ENCODE data around the gene MYOM1.
"Not testable (repeated sequence)": the region's sequence is repeated elsewhere in the genome, so short reads cannot be mapped to it uniquely, and the experiment has no call there.

Gene MYOM1

DNA sequence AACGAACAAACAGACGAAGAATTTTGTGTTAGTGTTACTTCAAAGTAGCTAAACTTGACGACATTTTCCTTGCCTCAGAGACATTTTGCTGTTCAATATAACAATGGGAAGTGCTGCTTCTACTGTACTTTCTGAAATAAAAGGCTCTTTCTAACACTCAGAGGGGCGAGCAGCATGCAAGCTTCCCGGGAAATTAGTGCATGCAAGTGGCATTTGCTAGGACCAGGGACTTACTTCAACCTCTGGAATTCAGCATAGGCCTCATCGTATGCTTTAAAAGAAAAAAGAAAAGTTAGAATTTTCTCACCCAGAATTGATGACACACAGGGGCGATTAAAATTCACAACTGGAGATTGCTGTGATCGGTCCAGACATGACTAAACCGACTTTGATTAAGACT, 144.3 kb downstream of the MYOM1 start:
- no peak for DNase-seq

DNA sequence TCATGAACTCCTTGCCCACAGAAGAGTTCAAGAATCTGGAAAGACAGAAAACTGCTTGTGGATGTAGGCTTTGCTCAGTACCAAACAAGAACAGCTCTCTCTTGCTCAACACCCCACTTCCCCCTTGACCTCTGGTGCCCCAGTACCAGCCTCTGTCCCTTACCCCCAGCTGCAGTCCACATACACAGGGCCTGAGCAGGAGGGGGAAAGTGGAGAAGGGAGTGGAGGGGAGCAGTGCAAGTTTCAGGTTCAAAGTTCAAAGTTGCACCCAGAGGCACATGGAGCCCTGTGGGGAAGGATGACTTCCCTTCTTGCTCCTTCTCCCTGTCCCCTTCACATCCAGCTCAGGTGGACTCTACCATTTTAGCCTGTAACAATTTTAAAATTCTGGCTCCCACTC, 145.7 kb downstream of the MYOM1 start:
- DNase-seq: no peak

DNA sequence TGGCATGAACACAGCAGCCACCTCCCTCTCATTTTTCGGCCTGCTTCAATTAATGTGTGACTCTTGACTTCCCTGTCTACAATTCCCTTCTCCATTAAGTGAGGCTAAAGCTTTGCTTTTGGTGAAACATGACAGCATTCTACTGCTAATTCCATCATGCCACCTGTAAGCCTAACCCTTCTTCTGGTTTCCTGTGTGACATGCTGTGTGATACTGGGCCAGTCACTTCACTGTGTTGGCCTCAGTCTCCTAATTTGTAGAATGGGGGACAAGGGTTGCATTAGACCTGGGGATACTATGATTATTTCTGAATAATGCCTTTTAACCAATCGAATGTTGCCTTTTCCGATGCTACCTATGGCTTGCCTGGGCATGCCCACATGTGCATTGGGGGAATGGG, 146.4 kb downstream of the MYOM1 start:
- DNase-seq: not testable (repeated sequence)

DNA sequence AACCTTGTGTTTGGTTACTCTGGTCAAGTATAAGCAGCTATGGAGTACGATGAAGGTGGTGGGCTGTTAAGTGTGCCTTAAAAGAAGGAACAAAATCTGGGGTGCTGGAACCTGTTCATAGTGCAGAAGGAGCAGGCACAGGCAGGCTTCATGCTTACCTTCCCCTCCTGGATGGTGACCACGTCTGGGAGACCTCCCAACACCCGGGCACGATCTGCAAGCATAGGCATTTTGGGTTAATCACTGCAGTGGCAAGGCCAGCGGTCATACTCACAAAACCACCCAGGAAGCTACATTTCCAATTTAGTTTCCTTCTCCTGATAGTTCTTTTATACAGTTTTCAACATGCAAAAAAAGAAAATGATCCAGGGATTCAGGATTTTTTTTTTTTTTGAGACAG, 148.1 kb downstream of the MYOM1 start:
- no peak for DNase-seq

GRCh38 chr18:3069671-3070433, 149.9 kb downstream of the MYOM1 start:
- DNase-seq: no peak

GRCh38 chr18:3067722-3068121, 152.0 kb downstream of the MYOM1 start:
- no peak for DNase-seq

DNA sequence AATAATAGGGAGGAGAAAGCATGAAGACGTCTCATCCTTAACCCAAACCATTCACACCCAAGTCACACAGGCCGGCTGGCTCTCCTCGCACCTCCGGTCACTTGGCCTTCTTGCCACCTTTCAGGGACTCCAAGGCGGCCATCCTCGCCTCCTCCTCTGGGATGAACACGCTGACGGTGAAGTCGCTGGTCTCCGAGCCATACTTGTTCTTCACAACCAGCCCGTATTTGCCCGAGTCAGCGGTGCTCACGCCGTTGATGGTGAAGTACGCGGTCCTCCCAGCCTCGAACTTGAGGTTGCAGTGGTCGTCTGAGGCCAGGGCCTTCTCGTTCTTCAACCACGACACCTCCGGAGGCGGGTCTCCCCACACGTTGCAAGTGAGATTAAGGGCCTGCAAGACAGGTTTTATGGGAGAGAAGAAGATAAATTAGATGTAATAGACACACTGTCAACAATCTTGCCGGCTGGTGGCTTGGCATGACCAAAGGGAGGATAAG, 152.6 kb downstream of the MYOM1 start:
- DNase-seq: no peak

DNA sequence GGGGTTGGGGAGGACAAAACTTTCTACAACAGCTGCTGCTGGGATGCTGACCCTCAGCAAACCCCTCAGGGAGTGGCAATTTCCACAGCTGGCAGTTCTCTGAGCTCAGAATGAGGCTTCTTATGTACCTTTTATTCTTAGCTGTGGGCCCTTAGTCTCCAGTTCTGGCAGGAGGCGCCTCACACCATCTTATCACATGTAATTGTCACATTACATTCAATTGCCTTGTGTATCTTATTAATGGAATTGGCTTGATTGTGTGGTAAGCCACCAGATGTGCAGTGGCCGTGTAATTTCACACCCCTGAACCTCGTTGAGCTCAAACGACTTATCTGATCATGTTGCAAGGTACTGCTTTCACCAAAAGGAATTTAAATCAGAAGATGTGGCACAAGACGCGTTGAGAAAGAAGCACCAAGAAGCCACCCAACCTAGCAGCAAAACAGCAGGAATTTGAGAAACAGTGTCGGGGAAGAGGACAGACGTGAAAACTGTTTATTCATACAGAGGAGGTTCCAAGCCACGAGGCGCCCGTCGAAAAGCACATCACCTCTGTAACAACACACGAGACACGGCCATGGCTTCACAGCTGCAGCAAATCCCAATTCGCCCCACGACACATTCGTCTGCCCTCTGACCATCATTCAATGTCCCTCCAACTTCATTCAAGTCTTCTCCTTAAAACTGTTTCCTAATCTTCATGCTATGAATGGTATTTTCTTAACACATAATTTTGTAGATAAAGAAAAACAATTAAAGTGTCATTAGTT, 153.2 kb downstream of the MYOM1 start:
- DNase-seq: no peak

- not testable (repeated sequence) for DNase-seq
These were observed 156.0 kb downstream of the MYOM1 start for GRCh38 chr18:3063766-3064165.

DNA sequence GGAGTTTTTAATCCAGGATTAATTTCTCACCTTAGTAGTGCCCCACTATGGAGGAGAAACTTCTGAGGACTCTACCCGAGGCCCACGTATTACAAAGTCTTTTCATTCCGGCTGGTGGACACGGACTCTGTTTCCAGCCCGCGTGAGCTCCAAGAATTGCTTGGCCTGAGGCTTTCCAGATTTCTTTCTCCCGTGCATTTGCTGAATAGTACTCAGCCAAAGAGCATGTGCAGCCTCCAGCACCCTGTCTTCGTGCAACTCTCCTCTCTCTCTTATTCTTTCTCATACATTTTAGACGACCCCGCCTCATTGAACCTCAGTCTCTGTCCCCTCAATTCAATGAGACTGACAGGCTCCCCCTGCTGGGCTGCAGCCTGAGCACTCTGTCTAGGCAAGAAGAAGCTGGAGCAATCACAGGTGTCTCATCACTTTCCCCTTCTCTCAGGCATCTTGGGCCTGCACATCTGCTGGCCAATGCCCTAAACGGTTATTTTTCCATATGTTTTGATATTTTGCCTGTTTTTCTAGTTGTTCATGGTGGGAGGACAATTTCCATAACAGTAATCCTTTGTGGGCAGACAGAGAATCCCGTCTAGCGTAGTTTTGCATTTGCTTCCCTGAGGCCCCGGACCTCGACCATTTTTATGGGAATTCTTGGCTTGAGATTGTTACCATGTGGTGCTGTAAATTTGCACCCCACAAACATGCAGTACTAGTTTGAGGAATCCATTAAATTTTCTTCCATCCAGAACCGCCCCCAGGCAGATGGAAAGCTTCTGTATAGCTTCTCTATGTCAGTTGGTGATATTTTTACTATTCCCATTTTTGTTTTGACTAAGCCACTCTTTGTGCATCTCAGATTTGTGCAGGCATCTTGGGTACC, 156.7 kb downstream of the MYOM1 start:
- no peak for DNase-seq

DNA sequence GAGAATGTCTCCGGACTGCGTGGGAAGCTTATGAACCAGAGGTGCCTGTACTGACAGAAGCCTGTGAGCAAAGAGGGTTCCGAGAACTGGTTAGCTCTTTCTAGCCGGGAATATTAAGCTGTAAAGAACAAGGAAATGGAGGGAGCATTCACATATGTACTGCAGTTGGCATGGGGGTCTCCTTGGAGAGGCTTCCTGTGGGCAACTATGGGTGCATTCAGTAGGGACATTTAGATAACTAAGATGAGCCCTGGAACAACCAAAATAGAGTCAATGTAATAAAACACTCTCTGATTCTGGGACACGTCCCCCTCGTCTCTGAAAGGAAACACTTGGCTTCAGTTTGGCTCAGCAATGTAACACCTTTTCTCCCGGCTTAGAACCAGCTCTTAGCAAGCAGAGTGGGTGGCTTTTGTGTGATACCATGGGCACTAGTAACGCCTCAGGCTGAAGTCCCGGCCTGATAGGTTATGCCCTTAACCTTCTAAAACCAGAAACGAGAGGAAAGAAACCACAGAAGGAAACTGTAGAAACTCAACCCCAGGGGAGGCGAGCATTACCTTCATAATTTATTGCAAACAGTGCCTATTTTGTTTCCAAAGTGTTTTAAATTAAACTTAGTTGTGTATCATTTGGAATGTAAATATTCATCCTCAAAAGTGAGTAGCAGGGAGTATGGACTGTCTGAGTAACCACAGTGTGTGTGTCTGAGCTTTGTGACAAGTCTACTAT, 158.0 kb downstream of the MYOM1 start:
- DNase-seq: no peak

DNA sequence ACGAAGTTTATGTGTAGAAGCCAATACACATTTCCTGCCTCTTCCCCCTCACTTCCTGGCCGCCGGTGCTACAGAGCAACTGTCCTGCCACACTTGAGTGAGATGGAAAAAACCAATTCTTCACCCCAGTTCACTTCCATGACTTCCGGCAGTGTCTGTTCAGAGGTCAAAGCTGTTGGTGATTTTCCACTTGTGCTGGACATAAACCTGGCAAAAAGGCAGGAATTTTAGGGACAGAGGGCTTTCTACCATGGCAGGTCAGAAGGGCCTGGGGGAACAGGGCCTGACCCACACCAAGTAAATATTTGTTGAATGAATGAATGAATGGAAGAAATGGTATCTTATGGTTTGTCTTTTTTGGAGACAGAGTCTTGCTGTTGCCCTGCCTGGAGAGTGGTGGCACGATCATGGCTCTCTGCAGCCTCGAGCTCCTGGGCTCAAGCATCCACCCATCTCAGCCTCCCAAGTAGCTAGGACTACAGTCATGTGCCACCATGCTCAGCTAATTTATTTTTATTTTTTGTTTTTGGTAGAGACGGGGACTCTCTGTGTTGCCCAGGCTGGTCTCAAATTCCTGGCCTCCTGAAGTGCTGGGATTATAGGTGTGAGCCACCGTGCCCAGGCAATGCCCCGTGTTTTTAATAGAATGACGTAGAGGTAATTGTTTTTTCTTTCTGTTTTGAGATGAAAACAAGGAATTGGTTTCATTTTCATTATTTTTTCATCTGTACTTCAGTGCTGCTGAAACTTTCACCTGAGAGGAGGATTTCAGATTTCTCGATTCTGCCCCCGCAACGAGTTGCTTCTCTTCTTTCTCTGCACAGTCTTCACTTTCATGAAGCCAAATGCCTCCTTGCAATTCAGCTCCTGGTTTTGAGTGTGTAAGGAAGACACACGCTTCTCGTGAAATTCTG, 158.8 kb downstream of the MYOM1 start:
- no peak for DNase-seq

- DNase-seq: no peak
These were observed 160.5 kb downstream of the MYOM1 start for GRCh38 chr18:3059272-3059671.

DNA sequence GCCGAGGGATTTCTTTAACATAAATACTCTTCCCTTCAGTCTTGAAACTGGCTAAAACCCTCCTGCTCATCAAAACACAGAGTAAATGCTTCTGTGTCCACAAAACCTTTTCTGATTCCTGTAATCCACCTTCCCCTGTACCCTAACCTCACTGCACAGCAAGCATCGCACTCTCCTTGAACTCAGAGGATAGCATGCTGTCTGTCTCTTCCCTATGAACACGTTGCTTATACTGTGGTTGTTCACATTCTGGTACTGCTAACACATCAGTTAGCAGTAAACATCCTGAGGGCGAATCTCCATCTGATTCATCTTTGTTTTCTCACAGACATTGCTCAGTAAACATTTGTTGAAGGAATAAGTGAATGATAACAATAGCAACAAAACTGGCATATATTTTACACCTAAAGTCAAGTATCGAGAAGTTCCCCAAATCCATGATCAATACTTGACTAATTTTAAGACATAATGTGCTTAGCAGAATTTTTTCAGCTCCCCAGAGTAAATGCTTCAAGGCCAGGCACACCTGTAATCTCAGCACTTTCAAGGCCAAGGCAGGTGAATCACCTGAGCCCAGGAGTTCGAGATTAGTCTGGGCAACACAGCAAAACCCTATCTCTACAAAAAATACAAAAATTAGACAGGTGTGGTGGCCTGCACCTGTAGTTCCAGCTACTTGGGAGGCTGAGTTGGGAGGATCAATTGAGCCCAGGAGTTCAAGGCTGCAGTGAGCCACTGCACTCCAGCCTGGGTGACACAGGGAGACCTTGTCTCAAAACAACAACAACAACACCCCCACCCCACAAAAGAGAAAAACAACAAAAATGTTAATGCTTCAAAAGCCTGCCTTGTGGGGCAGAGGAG, 161.2 kb downstream of the MYOM1 start:
- DNase-seq: no peak

DNA sequence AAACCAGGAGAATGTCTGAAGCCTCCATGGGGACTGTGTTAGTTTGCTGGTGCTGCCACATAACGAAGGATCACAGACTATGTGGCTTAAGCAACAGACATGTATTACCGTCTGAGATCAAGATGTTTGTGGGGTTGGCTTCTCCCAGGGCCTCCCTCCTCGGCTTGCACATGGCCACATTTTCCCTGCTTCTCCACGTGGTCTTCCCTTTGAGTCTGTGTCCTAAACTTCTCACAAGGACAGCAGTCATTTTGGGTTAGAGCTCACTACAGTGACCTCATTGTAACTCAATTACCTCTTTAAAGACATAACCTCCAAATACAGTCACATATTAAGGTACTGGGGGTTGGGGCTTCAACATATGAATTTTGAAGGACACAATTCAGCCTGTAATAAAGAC, 162.2 kb downstream of the MYOM1 start:
- DNase-seq: no peak

DNA sequence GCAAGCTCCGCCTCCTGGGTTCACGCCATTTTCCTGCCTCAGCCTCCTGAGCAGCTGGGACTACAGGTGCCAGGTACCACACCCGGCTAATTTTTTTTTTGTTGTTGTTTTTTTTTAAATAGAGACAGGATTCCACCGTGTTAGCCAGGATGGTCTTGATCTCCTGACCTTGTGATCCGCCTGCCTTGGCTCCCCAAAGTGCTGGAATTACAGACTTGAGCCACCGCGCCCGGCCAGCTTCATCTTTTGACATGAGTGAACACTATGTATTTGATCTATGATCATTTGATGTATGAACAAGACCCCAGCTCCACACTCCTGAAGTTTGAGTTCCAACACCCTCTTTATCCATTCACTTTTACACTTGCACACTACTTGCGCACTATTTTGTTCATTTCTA, 163.5 kb downstream of the MYOM1 start:
- DNase-seq: no peak

- no peak for DNase-seq
These were observed 164.0 kb downstream of the MYOM1 start for GRCh38 chr18:3055816-3056215.

DNA sequence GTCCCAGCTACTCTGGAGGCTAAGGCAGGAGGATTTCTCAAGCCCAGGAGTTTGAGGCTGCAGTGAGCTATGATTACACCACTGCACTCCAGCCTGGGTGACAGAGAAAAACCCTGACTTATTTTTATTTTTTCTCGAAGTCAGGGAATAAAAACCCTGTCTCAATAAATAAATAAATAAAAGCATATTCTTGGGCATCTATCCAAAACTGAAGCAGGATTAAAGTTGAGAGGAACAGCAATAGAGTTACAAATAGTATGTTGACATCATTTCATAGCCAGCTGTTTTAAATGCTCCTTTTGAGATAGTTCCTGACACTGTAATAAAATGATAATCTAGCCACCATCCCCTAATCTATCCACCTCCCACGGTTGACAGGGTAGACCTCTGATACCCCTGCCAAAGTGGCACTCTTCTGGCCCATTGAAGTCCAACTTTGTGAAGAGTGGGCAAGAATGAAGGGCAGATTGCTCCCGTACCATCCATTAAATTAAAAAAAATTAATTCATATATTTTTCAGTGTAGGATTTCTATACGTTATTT, 164.5 kb downstream of the MYOM1 start:
- DNase-seq: no peak

DNA sequence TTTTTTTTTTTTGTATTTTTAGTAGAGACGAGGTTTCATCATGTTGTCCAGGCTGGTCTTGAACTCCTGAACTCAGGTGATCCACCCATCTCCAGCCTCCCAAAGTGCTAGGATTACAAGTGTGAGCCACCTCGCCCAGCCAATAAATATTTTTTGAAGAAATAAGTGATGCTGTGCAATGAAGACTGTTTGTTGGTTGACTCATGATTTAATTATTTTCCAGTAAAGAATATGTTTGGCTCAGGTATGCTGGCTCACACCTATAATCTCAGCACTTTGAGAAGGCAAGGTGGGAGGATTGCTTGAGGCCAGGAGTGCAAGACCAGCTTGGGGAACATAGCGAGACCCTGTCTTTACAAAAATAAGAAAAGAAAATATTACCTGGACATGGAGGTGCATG, 165.0 kb downstream of the MYOM1 start:
- DNase-seq: no peak

DNA sequence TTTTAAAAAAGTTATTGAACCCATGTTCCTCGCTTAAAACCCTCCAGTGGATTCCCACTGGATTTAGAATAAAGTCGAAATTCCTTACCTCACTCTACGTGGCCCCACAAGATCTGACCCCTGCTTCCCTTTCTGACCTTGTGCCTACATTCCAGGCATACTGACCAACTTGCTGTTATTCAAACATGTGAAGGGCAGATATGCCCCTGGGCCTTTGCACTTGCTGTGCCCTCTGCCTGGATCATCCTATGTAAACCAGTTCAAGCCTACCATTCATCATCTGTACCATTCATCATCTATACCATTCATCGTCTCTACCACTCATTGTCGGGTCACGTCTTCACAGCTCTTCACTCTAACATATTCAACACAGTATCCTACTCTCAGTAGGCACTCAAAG, 165.6 kb downstream of the MYOM1 start:
- no peak for DNase-seq
